GM21381 (cell line): ENCODE measurements around the gene OR11H7.
"Not testable (repeated sequence)": the region's sequence is repeated elsewhere in the genome, so short reads cannot be mapped to it uniquely, and the experiment has no call there.

Experiments used
- ATAC-seq: cut with Tn5 transposase; IDR thresholded peaks from one replicate; pipeline ENCODE4 v1.9.1; 2021; ENCODE audit warnings: mild to moderate bottlenecking, moderate library complexity; ENCODE audit not compliant: unreplicated experiment

OR11H7 gene

GRCh38 chr14:20277409-20277808 lies 48.6 kb downstream of the OR11H7 start:
- ATAC-seq, result no peak

- no peak for ATAC-seq
These were observed 49.6 kb downstream of the OR11H7 start for GRCh38 chr14:20278414-20278813.

- not testable (repeated sequence) for ATAC-seq
These were observed 51.5 kb downstream of the OR11H7 start for GRCh38 chr14:20280265-20280664.
